ENCODE measurements around the gene SYNCRIP.
"Not testable (repeated sequence)": the region's sequence is repeated elsewhere in the genome, so short reads cannot be mapped to it uniquely, and the experiment has no call there.

SYNCRIP gene

GRCh38 chr6:85669735-85670194 is 27.1 kb upstream of the SYNCRIP start:
- DNase-seq = peak in 1 of 2 experiments; percentile 23

- no peak for DNase-seq
Observed at GRCh38 chr6:85662251-85662650, 19.6 kb upstream of the SYNCRIP start.

DNA sequence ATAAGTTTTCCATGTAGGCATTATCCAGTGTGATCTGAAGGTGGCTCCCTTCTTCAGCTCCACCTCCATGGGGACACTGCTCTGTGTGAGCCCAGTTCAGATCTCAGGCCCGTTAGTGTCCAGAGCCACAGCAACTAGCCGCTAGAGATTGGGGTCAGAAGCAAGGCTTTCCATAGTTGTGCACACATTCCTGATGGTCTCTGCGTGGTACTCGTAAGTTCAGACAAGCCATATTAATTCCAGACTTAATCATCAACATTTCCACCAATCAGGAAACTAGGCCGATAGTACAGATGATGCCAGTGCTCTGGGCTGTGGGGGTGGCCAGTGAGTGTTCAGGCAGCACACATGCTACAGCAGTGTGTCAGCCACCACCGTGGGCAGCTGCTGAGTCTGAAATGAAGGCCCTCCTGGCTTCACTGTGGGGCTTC is 17.5 kb upstream of the SYNCRIP start:
- no peak for DNase-seq

- DNase-seq = no peak
Observed at GRCh38 chr6:85650606-85651005, 7.9 kb upstream of the SYNCRIP start.

DNA sequence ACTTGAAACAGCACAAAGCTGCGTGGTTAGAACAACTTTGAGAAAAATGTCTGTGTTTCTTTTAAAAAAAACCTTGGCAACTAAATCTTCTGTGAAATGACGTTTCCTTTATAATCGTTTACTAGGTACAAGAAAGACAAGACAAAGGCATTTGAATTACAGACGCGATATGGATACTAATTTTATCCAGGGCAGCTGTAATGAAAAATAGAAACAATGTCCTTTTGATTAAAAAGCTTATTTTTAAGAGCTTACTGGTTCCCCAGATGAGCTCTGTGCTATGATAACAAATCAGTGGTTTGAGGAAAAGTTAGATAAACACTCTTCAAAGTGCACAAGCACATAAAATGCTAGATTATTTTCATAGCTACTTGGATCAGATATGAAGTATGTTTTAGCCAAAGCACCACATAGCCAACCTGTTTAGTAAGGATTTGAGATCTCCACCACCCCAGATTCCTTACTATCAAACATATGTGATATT is 1.6 kb upstream of the SYNCRIP start:
- no peak for DNase-seq

DNA sequence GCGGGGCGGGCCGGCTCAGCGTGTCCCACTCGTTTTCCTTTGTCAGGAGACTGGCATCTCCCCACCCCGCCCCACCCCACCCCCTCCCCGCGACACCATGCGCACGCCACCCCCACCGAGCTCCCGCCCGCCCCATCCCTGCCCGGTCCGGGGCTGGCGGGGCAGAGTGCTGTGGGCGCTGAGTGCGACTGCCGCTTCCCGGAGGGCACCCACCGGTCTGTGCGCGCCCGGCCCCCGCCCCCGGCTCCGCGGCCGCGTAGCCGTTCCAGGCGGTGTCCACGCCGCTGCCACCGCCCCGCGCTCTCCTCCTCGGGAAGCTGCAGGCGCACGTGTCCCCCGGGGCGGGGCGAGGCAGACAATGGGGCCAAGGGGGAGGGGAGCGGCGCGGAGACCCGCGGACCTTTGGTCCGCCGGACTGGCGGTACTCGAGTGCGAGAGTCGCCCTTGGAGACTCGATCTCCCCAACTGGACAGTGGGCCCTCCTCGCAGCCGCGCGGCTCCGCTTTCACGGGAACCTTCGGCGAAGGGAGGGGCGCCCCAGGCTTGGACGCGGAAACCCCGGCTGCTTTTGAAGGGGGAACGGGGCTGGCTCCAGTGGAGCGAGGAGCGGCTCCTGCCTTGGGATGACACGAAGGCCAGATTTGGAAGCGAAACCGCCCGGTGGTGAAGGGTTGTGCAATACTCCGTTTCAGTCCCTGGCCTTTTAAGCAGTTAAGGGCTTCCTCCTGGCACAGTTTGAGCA is 1.0 kb upstream of the SYNCRIP start:
- peak; percentile 68 to 69 for DNase-seq

DNA sequence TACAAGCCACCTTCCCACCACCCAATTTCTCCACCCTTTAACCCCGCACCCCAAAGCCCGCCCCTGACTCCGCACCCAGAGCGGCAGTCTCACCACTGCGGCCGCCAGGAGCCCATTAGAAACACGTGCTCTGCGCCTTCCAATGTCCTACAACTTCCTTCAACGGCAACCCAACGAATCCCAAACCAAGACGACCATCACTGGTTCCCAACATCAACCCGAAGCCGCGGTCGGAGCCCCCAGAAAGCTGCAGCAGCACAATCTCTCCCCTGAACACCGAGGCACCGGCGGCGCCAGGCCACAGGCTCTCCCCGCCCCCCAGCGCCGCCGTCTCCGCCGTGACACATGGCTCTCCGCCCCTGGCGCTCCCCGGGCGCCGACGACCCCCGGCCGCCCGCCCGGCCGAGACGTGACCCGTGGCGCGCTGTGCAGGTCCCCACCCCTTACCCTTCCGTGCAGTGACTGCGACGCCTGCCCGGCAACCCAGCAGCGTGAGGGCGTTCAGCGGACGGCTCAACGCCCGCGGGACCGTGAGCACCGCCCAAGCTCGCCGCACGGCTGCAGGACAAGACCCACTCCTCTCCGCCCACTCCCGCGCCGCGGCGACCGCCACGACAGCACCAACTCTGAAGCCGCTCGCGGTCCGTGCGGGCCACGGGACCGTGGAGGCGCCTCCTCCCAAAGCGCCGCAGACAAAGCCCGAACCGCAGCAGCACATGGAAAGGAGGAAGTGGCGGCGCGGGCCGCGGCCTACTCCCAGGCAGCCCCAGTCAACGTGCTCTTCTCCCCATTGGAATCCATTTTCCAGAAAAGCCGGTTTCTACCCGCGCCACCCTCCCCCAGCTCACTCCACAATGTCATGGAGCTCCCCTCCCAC is 551 bp downstream of the SYNCRIP start:
- peak; percentile 55 for DNase-seq

GRCh38 chr6:85641522-85641896 is 1.2 kb downstream of the SYNCRIP start:
- no peak for DNase-seq

DNA sequence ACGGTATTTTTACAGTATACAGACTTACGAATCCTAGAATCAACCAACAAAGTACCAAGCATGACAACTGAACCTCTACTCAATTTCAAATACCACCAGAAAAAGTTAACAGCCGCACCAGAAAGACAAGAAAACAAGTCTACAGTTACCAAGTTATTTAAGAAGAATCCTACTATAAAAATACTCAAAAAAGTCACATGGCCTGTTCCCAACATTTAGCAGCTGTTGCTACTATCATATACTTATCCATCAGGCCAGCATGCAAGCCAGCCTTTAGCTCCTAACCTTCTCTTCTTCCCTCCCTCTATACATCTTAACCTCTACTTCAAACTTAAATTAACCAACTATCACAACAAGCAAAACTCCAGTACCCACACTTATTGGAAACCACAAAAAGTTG is 1.9 kb downstream of the SYNCRIP start:
- no peak for DNase-seq

GRCh38 chr6:85637579-85637978 is 5.1 kb downstream of the SYNCRIP start:
- no peak for DNase-seq

GRCh38 chr6:85632164-85632942 is 10.3 kb downstream of the SYNCRIP start:
- no peak for DNase-seq

DNA sequence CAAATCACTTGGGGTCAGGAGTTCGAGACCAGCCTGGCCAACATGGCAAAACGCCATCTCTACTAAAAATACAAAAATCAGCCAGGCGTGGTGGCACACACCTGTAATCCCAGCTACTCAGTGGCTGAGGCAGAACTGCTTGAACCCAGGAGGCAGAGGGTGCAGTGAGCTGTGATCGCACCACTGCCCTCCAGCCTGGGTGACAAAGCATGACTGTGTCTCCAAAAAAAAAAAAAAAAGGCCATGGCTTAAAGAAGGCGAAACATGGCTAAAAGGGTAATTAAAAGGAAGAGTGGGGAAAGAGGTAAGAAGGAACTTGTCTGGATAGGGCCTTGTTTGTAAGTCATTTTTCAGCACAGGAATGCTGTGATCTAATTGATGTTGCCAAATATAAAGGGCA is 11.6 kb downstream of the SYNCRIP start:
- not testable (repeated sequence) for DNase-seq

DNA sequence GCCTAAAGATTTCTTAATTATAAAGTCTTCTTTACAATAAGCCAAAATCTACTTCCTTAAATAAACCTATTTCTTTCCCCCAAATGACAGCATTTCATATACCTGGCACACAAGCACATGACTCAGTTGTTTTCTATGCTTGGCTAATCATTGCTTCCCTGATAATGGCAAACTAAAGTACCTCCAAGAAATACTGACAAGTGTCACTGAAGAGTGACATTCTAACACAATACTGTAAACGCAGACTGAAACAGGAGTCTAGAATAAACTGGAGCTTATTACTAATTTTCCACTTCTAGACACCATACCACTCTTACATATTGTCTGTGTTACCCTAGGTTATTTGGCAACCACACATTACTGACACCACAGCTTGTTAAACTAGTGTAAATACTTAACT is 14.3 kb downstream of the SYNCRIP start:
- DNase-seq = no peak

DNA sequence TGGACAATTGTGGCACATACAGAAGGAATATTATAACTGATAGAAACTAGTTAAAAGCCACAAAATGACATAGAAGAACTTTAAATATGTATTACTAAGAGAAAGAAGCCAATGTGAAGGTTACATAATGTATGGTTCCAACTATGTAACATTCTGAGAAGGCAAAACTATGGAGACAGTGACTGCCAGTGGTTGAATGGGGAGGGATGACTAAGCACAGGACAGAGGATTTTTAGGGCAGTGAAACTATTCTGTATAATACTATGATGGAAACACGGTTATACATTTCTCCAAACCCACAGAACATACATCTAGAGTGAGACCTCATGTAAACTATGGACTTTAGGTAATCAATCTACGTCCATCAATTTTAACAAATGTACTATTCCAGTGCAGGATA is 22.4 kb downstream of the SYNCRIP start:
- no peak for DNase-seq

- no peak for DNase-seq
Observed at GRCh38 chr6:85614780-85615179, 27.9 kb downstream of the SYNCRIP start.

GRCh38 chr6:85612690-85613474 is 29.8 kb downstream of the SYNCRIP start:
- DNase-seq = no peak

- no peak for DNase-seq
Observed at GRCh38 chr6:85610182-85610895, 32.3 kb downstream of the SYNCRIP start.

DNA sequence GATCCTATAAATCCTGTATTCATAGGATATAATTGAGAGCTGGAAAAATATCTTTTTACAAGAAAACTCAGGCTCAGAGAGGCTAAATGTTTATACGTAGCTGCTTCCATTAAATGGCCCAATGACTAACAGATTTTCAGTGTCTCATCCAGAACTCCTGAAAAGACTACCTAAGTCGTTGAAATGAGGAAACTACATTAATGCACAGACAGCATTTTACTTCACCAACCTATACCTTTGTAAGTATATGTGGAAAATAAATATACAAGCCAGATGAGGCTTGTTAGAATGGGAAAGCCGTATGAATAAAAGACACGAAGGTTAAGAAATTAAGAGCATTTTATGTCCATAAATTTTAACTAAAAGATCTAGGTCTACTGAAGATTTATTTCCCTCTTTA is 40.6 kb downstream of the SYNCRIP start:
- DNase-seq = no peak

GRCh38 chr6:85600713-85601313 is 41.9 kb downstream of the SYNCRIP start:
- DNase-seq = no peak

- DNase-seq = peak; percentile 23 to 37
Observed at GRCh38 chr6:85594197-85594930, 48.3 kb downstream of the SYNCRIP start.

All from stimulated activated CD4-positive, alpha-beta T cell treated with anti-CD3 and anti-CD28 coated beads, Interleukin-4, amount 100 ng/mL, for 4 hours (primary cell).